Stimulated activated effector memory CD8-positive, alpha-beta T cell treated with anti-CD3 and anti-CD28 coated beads, Interleukin-12 subunit alpha, Interleukin-12 subunit beta, amount 100 ng/mL, for 72 hours (primary cell): ENCODE data around the gene FXYD1.

Experiments
- ATAC-seq: fragments of 150-1000 bp; cut with Tn5 transposase; 2 replicates; pipeline ENCODE4 v1.10.0; 2021
- DNase-seq, 2 donors: peaks; one replicate each; pipeline ENCODE4 v3.0.0; 2021 to 2022; ENCODE audit warnings: low spot score in 2 of 2
- H3K27ac Mint-ChIP-seq: one replicate; pipeline ENCODE4 v1.8.0; 2022; ENCODE audit warnings: mild to moderate bottlenecking, mixed read lengths
- H3K36me3 Mint-ChIP-seq: one replicate; pipeline ENCODE4 v1.8.0; 2022; ENCODE audit warnings: mild to moderate bottlenecking, mixed read lengths
- H3K4me1 Mint-ChIP-seq: one replicate; pipeline ENCODE4 v1.8.0; 2022; ENCODE audit warnings: mixed read lengths
- H3K4me3 Mint-ChIP-seq: one replicate; pipeline ENCODE4 v1.8.0; 2022; ENCODE audit warnings: mild to moderate bottlenecking, mixed read lengths
- H3K9me3 Mint-ChIP-seq: one replicate; pipeline ENCODE4 v1.8.0; 2022; ENCODE audit warnings: mixed read lengths

The FXYD1 gene

GRCh38 chr19:35155981-35156672 is 17.5 kb downstream of the FXYD1 start:
- ATAC-seq (no peak), DNase-seq (no peak)
- no peaks in the 10 kb centered on the region for H3K9me3 Mint-ChIP-seq
- H3K36me3 Mint-ChIP-seq: peaks cover 66% of the 10 kb centered on the region
- H3K27ac Mint-ChIP-seq: peak overlapping the region; percentile 99
- H3K4me1 Mint-ChIP-seq: peaks cover 53% of the 10 kb centered on the region
- H3K4me3 Mint-ChIP-seq: peak overlapping the region; percentile 100

GRCh38 chr19:35156673-35157014 is 18.0 kb downstream of the FXYD1 start:
- peaks cover 72% of the 10 kb centered on the region for H3K36me3 Mint-ChIP-seq
- H3K9me3 Mint-ChIP-seq: peaks cover 2% of the 10 kb centered on the region
- H3K4me3 Mint-ChIP-seq: peak overlapping the region; percentile 100
- H3K4me1 Mint-ChIP-seq: peaks cover 53% of the 10 kb centered on the region
- DNase-seq (peak in 1 of 2 donors; percentile 47), ATAC-seq (no peak)
- peak overlapping the region; percentile 99 for H3K27ac Mint-ChIP-seq

GRCh38 chr19:35157431-35157830 is 18.8 kb downstream of the FXYD1 start:
- ATAC-seq (no peak), DNase-seq (no peak)
- Mint-ChIP-seq H3K4me1 (peaks cover 57% of the 10 kb centered on the region), H3K9me3 (peaks cover 2% of the 10 kb centered on the region), H3K27ac (peak overlapping the region; percentile 99), H3K36me3 (peaks cover 80% of the 10 kb centered on the region), H3K4me3 (peak overlapping the region; percentile 100)

GRCh38 chr19:35159606-35160005 is 21.0 kb downstream of the FXYD1 start:
- peaks cover 8% of the 10 kb centered on the region for H3K9me3 Mint-ChIP-seq
- H3K4me3 Mint-ChIP-seq: no peak overlapping the region
- peaks cover 100% of the 10 kb centered on the region for H3K36me3 Mint-ChIP-seq
- no peak for ATAC-seq
- H3K4me1 Mint-ChIP-seq: peaks cover 52% of the 10 kb centered on the region
- H3K27ac Mint-ChIP-seq: no peak overlapping the region
- peak in 1 of 2 donors; percentile 18 for DNase-seq

- peaks cover 54% of the 10 kb centered on the region for H3K4me1 Mint-ChIP-seq
- H3K9me3 Mint-ChIP-seq: peaks cover 10% of the 10 kb centered on the region
- peak overlapping the region; percentile 64 for H3K27ac Mint-ChIP-seq
- peaks cover 100% of the 10 kb centered on the region for H3K36me3 Mint-ChIP-seq
- no peak overlapping the region for H3K4me3 Mint-ChIP-seq
- ATAC-seq (no peak), DNase-seq (peak in 1 of 2 donors; percentile 33)
Measured at GRCh38 chr19:35160629-35161433, 22.2 kb downstream of the FXYD1 start.

GRCh38 chr19:35161434-35161743 is 22.8 kb downstream of the FXYD1 start:
- peaks cover 54% of the 10 kb centered on the region for H3K4me1 Mint-ChIP-seq
- DNase-seq (peak in 1 of 2 donors; percentile 44), ATAC-seq (no peak)
- H3K36me3 Mint-ChIP-seq: peaks cover 100% of the 10 kb centered on the region
- peaks cover 11% of the 10 kb centered on the region for H3K9me3 Mint-ChIP-seq
- H3K4me3 Mint-ChIP-seq: no peak overlapping the region
- H3K27ac Mint-ChIP-seq: no peak overlapping the region

GRCh38 chr19:35162471-35163326 is 24.1 kb downstream of the FXYD1 start:
- peaks cover 13% of the 10 kb centered on the region for H3K9me3 Mint-ChIP-seq
- peak overlapping the region; percentile 82 for H3K27ac Mint-ChIP-seq
- no peak for ATAC-seq
- H3K4me1 Mint-ChIP-seq: peaks cover 56% of the 10 kb centered on the region
- H3K4me3 Mint-ChIP-seq: no peak overlapping the region
- H3K36me3 Mint-ChIP-seq: peaks cover 100% of the 10 kb centered on the region
- DNase-seq: peak in 1 of 2 donors; percentile 44

GRCh38 chr19:35164418-35164817 is 25.8 kb downstream of the FXYD1 start:
- DNase-seq: no peak
- Mint-ChIP-seq H3K4me3 (no peak overlapping the region), H3K27ac (peak overlapping the region; percentile 60), H3K36me3 (peaks cover 100% of the 10 kb centered on the region), H3K4me1 (peaks cover 55% of the 10 kb centered on the region), H3K9me3 (peaks cover 13% of the 10 kb centered on the region)
- no peak for ATAC-seq

GRCh38 chr19:35165200-35166058 is 26.8 kb downstream of the FXYD1 start:
- DNase-seq (peak in 1 of 2 donors; percentile 7), ATAC-seq (no peak)
- H3K4me3 Mint-ChIP-seq: no peak overlapping the region
- peaks cover 100% of the 10 kb centered on the region for H3K36me3 Mint-ChIP-seq
- peak overlapping the region; percentile 84 for H3K27ac Mint-ChIP-seq
- H3K4me1 Mint-ChIP-seq: peaks cover 57% of the 10 kb centered on the region
- peaks cover 13% of the 10 kb centered on the region for H3K9me3 Mint-ChIP-seq

- DNase-seq: peak in 1 of 2 donors; percentile 45
- no peak for ATAC-seq
- H3K9me3 Mint-ChIP-seq: peaks cover 12% of the 10 kb centered on the region
- H3K4me1 Mint-ChIP-seq: peaks cover 57% of the 10 kb centered on the region
- no peak overlapping the region for H3K4me3 Mint-ChIP-seq
- peaks cover 100% of the 10 kb centered on the region for H3K36me3 Mint-ChIP-seq
- peak overlapping the region; percentile 84 for H3K27ac Mint-ChIP-seq
Measured at GRCh38 chr19:35166100-35167063, 27.8 kb downstream of the FXYD1 start.

GRCh38 chr19:35167251-35168119 is 28.9 kb downstream of the FXYD1 start:
- peak overlapping the region; percentile 84 for H3K27ac Mint-ChIP-seq
- no peak for ATAC-seq
- peaks cover 11% of the 10 kb centered on the region for H3K9me3 Mint-ChIP-seq
- H3K36me3 Mint-ChIP-seq: peaks cover 97% of the 10 kb centered on the region
- H3K4me3 Mint-ChIP-seq: no peak overlapping the region
- DNase-seq: peak in 1 of 2 donors; percentile 40
- H3K4me1 Mint-ChIP-seq: peaks cover 52% of the 10 kb centered on the region

GRCh38 chr19:35168196-35168595 is 29.6 kb downstream of the FXYD1 start:
- no peak for ATAC-seq
- H3K4me3 Mint-ChIP-seq: no peak overlapping the region
- DNase-seq: peak in 1 of 2 donors; percentile 41
- peaks cover 11% of the 10 kb centered on the region for H3K9me3 Mint-ChIP-seq
- H3K27ac Mint-ChIP-seq: peak overlapping the region; percentile 84
- peaks cover 90% of the 10 kb centered on the region for H3K36me3 Mint-ChIP-seq
- peaks cover 52% of the 10 kb centered on the region for H3K4me1 Mint-ChIP-seq
